ENCODE measurements around the gene NUP160.

NUP160 gene

DNA sequence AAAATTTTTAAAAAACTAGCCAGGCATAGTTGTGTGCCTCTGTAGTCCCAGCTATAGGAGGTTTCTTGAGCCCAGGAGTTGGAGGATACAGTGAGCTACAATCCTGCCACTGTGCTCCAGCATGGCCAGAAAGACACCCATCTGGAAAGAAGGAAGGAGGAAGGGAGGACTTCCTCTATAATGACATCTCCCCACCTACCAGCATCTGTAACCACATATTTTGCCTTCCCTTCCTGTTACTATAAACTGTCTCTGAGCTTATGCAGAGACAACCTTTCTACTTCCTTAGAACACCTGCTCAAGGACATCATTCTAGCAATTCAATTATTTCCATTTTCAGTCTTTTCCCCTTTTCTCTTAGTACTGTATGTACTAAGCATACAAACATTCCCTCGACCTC is 2.2 kb upstream of the NUP160 start:
- H3K4me1 ChIP-seq (ENCODE audit: low read depth, poor library complexity, severe bottlenecking) = peaks cover 26% of the 10 kb centered on the region
- no peak overlapping the region for H3K9ac ChIP-seq
- H4K20me1 ChIP-seq (ENCODE audit: insufficient read depth) = no peaks in the 10 kb centered on the region
- no peaks in the 10 kb centered on the region for H3K36me3 ChIP-seq (ENCODE audit: insufficient read depth)
- TF ChIP-seq, protein P1, sequence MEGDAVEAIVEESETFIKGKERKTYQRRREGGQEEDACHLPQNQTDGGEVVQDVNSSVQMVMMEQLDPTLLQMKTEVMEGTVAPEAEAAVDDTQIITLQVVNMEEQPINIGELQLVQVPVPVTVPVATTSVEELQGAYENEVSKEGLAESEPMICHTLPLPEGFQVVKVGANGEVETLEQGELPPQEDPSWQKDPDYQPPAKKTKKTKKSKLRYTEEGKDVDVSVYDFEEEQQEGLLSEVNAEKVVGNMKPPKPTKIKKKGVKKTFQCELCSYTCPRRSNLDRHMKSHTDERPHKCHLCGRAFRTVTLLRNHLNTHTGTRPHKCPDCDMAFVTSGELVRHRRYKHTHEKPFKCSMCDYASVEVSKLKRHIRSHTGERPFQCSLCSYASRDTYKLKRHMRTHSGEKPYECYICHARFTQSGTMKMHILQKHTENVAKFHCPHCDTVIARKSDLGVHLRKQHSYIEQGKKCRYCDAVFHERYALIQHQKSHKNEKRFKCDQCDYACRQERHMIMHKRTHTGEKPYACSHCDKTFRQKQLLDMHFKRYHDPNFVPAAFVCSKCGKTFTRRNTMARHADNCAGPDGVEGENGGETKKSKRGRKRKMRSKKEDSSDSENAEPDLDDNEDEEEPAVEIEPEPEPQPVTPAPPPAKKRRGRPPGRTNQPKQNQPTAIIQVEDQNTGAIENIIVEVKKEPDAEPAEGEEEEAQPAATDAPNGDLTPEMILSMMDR (conservative IDR thresholded peaks at IDR 0.05; ENCODE audit: low read depth, low read length) = no peak
- peaks cover 21% of the 10 kb centered on the region for H3K79me2 ChIP-seq (ENCODE audit: insufficient read depth, low read depth)
- H3K4me2 ChIP-seq = no peak overlapping the region; the same call in 1 of the 2 replicates
- H3K27me3 ChIP-seq (ENCODE audit: insufficient read depth, low read depth) = no peaks in the 10 kb centered on the region
- H2AFZ ChIP-seq (ENCODE audit: low read depth) = no peak overlapping the region
- no peak overlapping the region for H3K27ac ChIP-seq
- H3K4me3 ChIP-seq (IDR thresholded peaks at IDR 0.05; ENCODE audit: insufficient read depth, low read depth, low read length) = no peak overlapping the region

DNA sequence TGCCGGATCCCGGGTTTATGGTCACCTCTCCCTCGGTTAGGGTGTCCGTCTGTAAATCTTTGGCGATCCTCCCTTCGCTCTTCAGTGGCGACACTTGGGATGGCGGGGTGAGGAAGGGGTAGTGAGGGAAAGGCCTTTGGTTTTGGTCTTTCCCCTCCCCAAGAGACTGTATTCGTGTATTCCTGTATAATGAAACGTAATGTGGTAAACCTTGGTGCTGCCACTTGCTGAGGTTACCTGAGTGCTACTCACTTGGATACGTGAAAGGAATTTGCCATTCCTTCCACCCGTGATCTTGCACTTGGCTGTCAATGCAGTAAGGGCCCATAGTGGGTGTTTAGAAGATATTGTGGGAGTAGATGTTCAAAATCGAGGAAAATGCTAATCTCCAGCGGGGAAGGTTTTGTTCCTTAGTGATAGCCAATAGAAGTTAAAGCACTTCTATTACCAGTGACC is 578 bp upstream of the NUP160 start:
- Histone ChIP-seq H3K9ac (peak overlapping the region; percentile 97), H3K27me3 (ENCODE audit: insufficient read depth, low read depth) (no peaks in the 10 kb centered on the region), H3K4me3 (IDR thresholded peaks at IDR 0.05; ENCODE audit: insufficient read depth, low read depth, low read length) (no peak overlapping the region), H2AFZ (ENCODE audit: low read depth) (peak overlapping the region; percentile 95), H3K4me1 (ENCODE audit: low read depth, poor library complexity, severe bottlenecking) (peaks cover 26% of the 10 kb centered on the region), H3K4me2 (peak overlapping the region; percentile 86), H3K27ac (peak overlapping the region; percentile 90), H3K79me2 (ENCODE audit: insufficient read depth, low read depth) (peaks cover 35% of the 10 kb centered on the region), H4K20me1 (ENCODE audit: insufficient read depth) (no peaks in the 10 kb centered on the region), H3K36me3 (ENCODE audit: insufficient read depth) (no peaks in the 10 kb centered on the region)
- TF ChIP-seq, protein P1 (conservative IDR thresholded peaks at IDR 0.05; ENCODE audit: low read depth, low read length) = no peak

DNA sequence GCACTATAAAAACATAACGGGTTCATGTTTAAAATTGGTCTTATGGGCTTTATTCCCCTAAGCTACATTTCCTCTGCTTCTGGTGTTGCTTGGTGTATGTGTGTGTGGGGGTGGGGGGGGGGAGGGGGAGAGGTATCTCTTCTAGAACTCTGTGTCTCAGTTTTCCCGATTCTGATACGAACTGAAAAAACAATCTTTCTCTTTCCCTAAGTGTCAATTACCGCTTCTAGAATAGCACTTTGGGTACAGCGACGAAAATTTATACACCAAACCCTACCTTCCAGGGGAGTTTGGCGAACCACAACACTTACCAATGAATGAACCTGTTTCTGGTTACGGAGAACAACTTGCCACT is 636 bp downstream of the NUP160 start:
- H3K4me1 ChIP-seq (ENCODE audit: low read depth, poor library complexity, severe bottlenecking) = peaks cover 26% of the 10 kb centered on the region

DNA sequence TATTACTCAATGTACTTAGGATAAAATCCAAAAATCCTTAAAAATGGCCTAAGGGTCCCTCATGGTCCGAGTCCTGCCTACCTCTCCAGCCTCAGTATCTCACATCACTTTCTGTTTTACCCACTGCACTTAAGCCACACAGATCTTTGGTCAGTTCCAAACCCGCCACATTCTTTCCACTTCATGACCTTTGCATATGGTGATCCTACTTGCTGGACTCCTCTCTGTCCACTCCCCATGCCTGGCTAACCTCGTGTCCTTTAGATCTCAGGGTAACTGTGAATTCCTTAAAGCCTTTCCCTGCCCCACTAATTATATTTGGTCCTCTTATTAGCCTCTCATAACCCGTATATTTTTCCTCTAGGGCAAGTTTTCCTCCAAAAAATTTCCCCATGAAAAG is 1.2 kb downstream of the NUP160 start:
- peak overlapping the region; percentile 90; the same call in 1 of the 2 replicates for H3K27ac ChIP-seq
- peak overlapping the region; percentile 86 for H3K4me2 ChIP-seq
- no peak overlapping the region for H3K4me3 ChIP-seq (IDR thresholded peaks at IDR 0.05; ENCODE audit: insufficient read depth, low read depth, low read length)
- TF ChIP-seq, protein P1 (conservative IDR thresholded peaks at IDR 0.05; ENCODE audit: low read depth, low read length) = no peak
- H4K20me1 ChIP-seq (ENCODE audit: insufficient read depth) = no peaks in the 10 kb centered on the region
- peaks cover 41% of the 10 kb centered on the region for H3K79me2 ChIP-seq (ENCODE audit: insufficient read depth, low read depth)
- H2AFZ ChIP-seq (ENCODE audit: low read depth) = no peak overlapping the region
- peaks cover 26% of the 10 kb centered on the region for H3K4me1 ChIP-seq (ENCODE audit: low read depth, poor library complexity, severe bottlenecking)
- H3K36me3 ChIP-seq (ENCODE audit: insufficient read depth) = no peaks in the 10 kb centered on the region; the same call in 1 of the 2 replicates
- H3K9ac ChIP-seq = peak overlapping the region; percentile 97; the same call in 1 of the 2 replicates
- H3K27me3 ChIP-seq (ENCODE audit: insufficient read depth, low read depth) = no peaks in the 10 kb centered on the region

More for the DNA sequence above, 636 bp downstream of the NUP160 start:
- Histone ChIP-seq H3K27ac (peak overlapping the region; percentile 90), H4K20me1 (ENCODE audit: insufficient read depth) (no peaks in the 10 kb centered on the region), H2AFZ (ENCODE audit: low read depth) (peak overlapping the region; percentile 95), H3K79me2 (ENCODE audit: insufficient read depth, low read depth) (peaks cover 41% of the 10 kb centered on the region), H3K27me3 (ENCODE audit: insufficient read depth, low read depth) (no peaks in the 10 kb centered on the region), H3K9ac (peak overlapping the region; percentile 97), H3K4me2 (peak overlapping the region; percentile 86), H3K36me3 (ENCODE audit: insufficient read depth) (no peaks in the 10 kb centered on the region; the same call in 1 of the 2 replicates), H3K4me3 (IDR thresholded peaks at IDR 0.05; ENCODE audit: insufficient read depth, low read depth, low read length) (peak overlapping the region; percentile 37)
- TF ChIP-seq, protein P1 (conservative IDR thresholded peaks at IDR 0.05; ENCODE audit: low read depth, low read length) = no peak

Measured in KMS-11 (cell line).